BLaER1 (cell line): Measurements from ENCODE around the gene LRP6.
"Not testable (repeated sequence)": the region's sequence is repeated elsewhere in the genome, so short reads cannot be mapped to it uniquely, and the experiment has no call there.

Experiments
- H3K27ac ChIP-seq: shearing (Covaris generic); formaldehyde crosslinking; 2 replicates; pipeline ENCODE4 v1.8.1; 2022
- H3K27me3 ChIP-seq: shearing (Covaris generic); formaldehyde crosslinking; 2 replicates; pipeline ENCODE4 v1.8.1; 2022
- H3K36me3 ChIP-seq: shearing (Covaris generic); formaldehyde crosslinking; 2 replicates; pipeline ENCODE4 v1.8.1; 2022
- H3K4me1 ChIP-seq: shearing (Covaris generic); formaldehyde crosslinking; 2 replicates; pipeline ENCODE4 v1.8.1; 2022
- H3K4me2 ChIP-seq: shearing (Covaris generic); formaldehyde crosslinking; 2 replicates; pipeline ENCODE4 v1.8.1; 2022
- H3K4me3 ChIP-seq: shearing (Covaris generic); formaldehyde crosslinking; 2 replicates; pipeline ENCODE4 v1.8.1; 2022
- H3K9ac ChIP-seq: shearing (Covaris generic); formaldehyde crosslinking; 2 replicates; pipeline ENCODE4 v1.8.1; 2022
- H3K9me3 ChIP-seq: shearing (Covaris generic); formaldehyde crosslinking; 2 replicates; pipeline ENCODE4 v1.8.1; 2022
- H4K20me1 ChIP-seq: shearing (Covaris generic); formaldehyde crosslinking; 2 replicates; pipeline ENCODE4 v1.8.1; 2022
- Cebpa-rat ChIP-seq: shearing (Covaris generic); IDR thresholded peaks from 2 replicates; pipeline ENCODE4 v1.8.1; 2022

The LRP6 gene

DNA sequence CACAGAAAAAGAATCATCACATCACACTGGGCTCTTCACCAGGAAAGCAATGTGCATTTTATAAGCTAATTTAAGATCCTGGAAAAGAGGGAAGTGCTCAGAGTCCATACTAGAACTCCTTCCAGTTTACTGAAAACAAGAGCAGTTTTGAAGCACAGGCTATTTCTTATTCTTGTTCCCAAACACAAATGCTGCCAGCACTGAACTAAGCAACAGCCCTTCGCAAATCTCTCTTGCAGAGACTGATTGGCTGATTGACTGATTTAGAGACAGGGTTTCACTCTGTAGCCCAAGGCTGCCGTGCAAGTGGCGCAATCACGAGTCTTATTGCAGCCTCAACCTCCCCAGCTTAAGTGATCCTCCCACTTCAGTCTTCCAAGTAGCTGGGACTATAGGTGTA, 151.3 kb downstream of the LRP6 start:
- H3K4me2 ChIP-seq, result no peak overlapping the region
- H3K4me1 ChIP-seq, result no peaks in the 10 kb centered on the region
- peaks cover 9% of the 10 kb centered on the region for H3K9me3 ChIP-seq
- H3K9ac ChIP-seq, result no peak overlapping the region
- peaks cover 56% of the 10 kb centered on the region for H3K36me3 ChIP-seq
- H3K4me3 ChIP-seq, result no peak overlapping the region
- no peaks in the 10 kb centered on the region for H3K27me3 ChIP-seq
- H3K27ac ChIP-seq, result no peak overlapping the region
- no peaks in the 10 kb centered on the region for H4K20me1 ChIP-seq
- no peak for TF ChIP-seq Cebpa-rat

- H4K20me1 ChIP-seq, H3K4me3 ChIP-seq, H3K4me2 ChIP-seq, H3K27me3 ChIP-seq, H3K9ac ChIP-seq, H3K4me1 ChIP-seq, H3K27ac ChIP-seq: not testable (repeated sequence)
- peaks cover 65% of the 10 kb centered on the region for H3K36me3 ChIP-seq
- H3K9me3 ChIP-seq, result peaks cover 38% of the 10 kb centered on the region
Observed at GRCh38 chr12:12110923-12111555, 155.8 kb downstream of the LRP6 start.

- no peaks in the 10 kb centered on the region for H3K4me1 ChIP-seq
- no peaks in the 10 kb centered on the region for H3K27me3 ChIP-seq
- no peak overlapping the region for H3K4me3 ChIP-seq
- H3K27ac ChIP-seq, result no peak overlapping the region
- H3K36me3 ChIP-seq, result peaks cover 49% of the 10 kb centered on the region
- H4K20me1 ChIP-seq, result no peaks in the 10 kb centered on the region
- no peak overlapping the region for H3K4me2 ChIP-seq
- TF ChIP-seq Cebpa-rat, result no peak
- peaks cover 44% of the 10 kb centered on the region for H3K9me3 ChIP-seq
- H3K9ac ChIP-seq, result no peak overlapping the region
Observed at GRCh38 chr12:12108441-12109058, 158.3 kb downstream of the LRP6 start.

- no peak overlapping the region for H3K4me3 ChIP-seq
- no peaks in the 10 kb centered on the region for H3K4me1 ChIP-seq
- TF ChIP-seq Cebpa-rat, result no peak
- H3K27ac ChIP-seq, result no peak overlapping the region
- H3K9me3 ChIP-seq, result peaks cover 44% of the 10 kb centered on the region
- H3K9ac ChIP-seq, result no peak overlapping the region
- no peaks in the 10 kb centered on the region for H4K20me1 ChIP-seq
- H3K27me3 ChIP-seq, result no peaks in the 10 kb centered on the region
- peaks cover 40% of the 10 kb centered on the region for H3K36me3 ChIP-seq
- no peak overlapping the region for H3K4me2 ChIP-seq
Observed at GRCh38 chr12:12107678-12108077, 159.2 kb downstream of the LRP6 start.

GRCh38 chr12:12099102-12099501, 167.7 kb downstream of the LRP6 start:
- no peak for TF ChIP-seq Cebpa-rat
- no peak overlapping the region for H3K9ac ChIP-seq
- no peak overlapping the region for H3K27ac ChIP-seq
- peaks cover 6% of the 10 kb centered on the region; the same call in 1 of the 2 replicates for H3K9me3 ChIP-seq
- H3K4me3 ChIP-seq, result no peak overlapping the region
- peak overlapping the region; percentile 48 for H3K4me2 ChIP-seq
- peaks cover 11% of the 10 kb centered on the region for H3K4me1 ChIP-seq
- no peaks in the 10 kb centered on the region for H4K20me1 ChIP-seq
- no peaks in the 10 kb centered on the region for H3K27me3 ChIP-seq
- 0 out of 2 replicates have a peak, but pooled peaks cover 8% of the 10 kb centered on the region for H3K36me3 ChIP-seq

DNA sequence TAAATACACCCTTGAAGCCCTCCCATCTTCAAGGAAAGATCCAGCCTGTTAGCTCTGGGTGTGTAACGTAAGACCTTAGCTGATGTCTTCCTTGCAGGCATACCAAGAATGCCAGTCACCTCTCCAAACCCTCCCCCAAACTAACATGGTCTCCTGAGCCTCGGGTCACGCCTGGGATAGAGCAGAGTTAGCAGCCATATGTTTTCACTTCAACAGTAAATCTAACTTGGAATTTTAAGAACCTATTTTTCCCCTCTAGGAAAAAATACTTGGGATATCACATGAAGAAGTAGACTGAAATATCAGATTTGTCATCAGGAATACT, 168.2 kb downstream of the LRP6 start:
- no peak overlapping the region for H3K9ac ChIP-seq
- H3K9me3 ChIP-seq, result 0 out of 2 replicates have a peak, but pooled peaks cover 1% of the 10 kb centered on the region
- peak overlapping the region; percentile 48; the same call in 1 of the 2 replicates for H3K4me2 ChIP-seq
- TF ChIP-seq Cebpa-rat, result no peak
- no peak overlapping the region for H3K27ac ChIP-seq
- 0 out of 2 replicates have a peak, but pooled peaks cover 5% of the 10 kb centered on the region for H3K36me3 ChIP-seq
- H3K4me3 ChIP-seq, result no peak overlapping the region
- peaks cover 11% of the 10 kb centered on the region for H3K4me1 ChIP-seq
- H3K27me3 ChIP-seq, result no peaks in the 10 kb centered on the region
- no peaks in the 10 kb centered on the region for H4K20me1 ChIP-seq

DNA sequence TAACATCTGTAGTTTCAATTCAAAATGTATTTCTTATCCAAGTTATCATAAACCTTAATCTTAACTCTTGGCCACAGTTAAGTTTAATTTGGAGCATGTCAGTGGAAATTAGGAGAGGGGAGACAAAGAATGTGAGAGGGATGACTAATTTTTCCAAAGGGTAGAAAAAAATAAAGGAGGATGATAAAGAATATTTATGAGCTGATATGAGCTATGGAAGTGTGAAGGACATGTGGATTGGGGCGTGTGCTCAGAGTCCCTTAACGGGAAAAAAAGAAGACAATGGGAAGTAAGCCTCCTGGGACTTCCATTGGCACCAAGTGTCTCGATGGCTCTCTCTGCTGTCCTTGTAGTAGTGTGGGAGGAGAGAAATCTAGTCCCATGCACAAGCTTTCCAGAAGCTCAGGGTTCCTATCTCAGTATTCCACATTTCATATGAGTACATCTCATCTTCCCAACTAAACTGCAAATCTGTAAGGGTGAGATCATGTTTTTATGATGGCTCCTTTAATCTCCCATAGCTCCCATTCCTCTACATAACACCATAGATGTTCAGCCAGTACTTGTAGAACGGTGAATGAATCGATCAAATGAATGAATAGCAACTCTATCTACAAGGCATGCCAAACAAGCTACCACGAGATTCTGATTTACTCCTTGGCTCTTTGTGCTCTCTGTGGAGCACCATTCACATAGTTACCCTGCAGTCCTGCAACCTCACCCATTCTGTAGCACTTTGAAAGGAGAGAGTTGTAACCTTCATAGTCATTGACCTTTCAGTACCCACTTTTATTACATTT, 168.8 kb downstream of the LRP6 start:
- 0 out of 2 replicates have a peak, but pooled peaks cover 4% of the 10 kb centered on the region for H3K36me3 ChIP-seq
- no peaks in the 10 kb centered on the region for H3K9me3 ChIP-seq
- H3K4me2 ChIP-seq, result no peak overlapping the region
- no peaks in the 10 kb centered on the region for H3K27me3 ChIP-seq
- no peak overlapping the region for H3K4me3 ChIP-seq
- H4K20me1 ChIP-seq, result no peaks in the 10 kb centered on the region
- TF ChIP-seq Cebpa-rat, result no peak
- H3K9ac ChIP-seq, result no peak overlapping the region
- H3K27ac ChIP-seq, result no peak overlapping the region
- peaks cover 11% of the 10 kb centered on the region for H3K4me1 ChIP-seq

DNA sequence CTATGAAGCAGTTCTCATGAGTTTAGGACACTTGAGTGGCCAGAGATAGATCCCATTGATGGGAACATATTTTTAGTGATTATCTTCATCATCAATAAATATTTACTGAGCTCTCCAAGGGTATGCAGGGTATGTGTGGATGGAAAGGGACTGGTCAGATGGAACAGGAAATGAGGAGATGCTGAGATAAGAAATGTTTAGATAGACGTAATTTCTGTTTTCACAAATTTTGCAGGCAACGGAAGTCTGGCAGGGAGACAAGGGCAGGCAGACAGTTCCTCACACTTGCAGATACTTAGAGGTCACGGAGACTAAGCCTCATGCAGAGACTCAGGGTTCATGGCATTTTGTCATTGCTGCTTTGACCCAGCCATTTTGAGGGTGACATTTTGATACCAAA, 171.8 kb downstream of the LRP6 start:
- no peaks in the 10 kb centered on the region for H4K20me1 ChIP-seq
- TF ChIP-seq Cebpa-rat, result no peak
- H3K9me3 ChIP-seq, result no peaks in the 10 kb centered on the region
- H3K4me3 ChIP-seq, result no peak overlapping the region
- no peak overlapping the region for H3K9ac ChIP-seq
- H3K27ac ChIP-seq, result no peak overlapping the region
- peaks cover 11% of the 10 kb centered on the region for H3K4me1 ChIP-seq
- no peaks in the 10 kb centered on the region for H3K36me3 ChIP-seq
- H3K27me3 ChIP-seq, result no peaks in the 10 kb centered on the region
- H3K4me2 ChIP-seq, result no peak overlapping the region

- no peak for TF ChIP-seq Cebpa-rat
- H3K36me3 ChIP-seq, result no peaks in the 10 kb centered on the region
- no peak overlapping the region for H3K27ac ChIP-seq
- H3K9ac ChIP-seq, result no peak overlapping the region
- no peak overlapping the region for H3K4me2 ChIP-seq
- H3K4me3 ChIP-seq, result no peak overlapping the region
- no peaks in the 10 kb centered on the region for H3K9me3 ChIP-seq
- H3K4me1 ChIP-seq, result peaks cover 8% of the 10 kb centered on the region
- no peaks in the 10 kb centered on the region for H4K20me1 ChIP-seq
- no peaks in the 10 kb centered on the region for H3K27me3 ChIP-seq
Observed at GRCh38 chr12:12094481-12094880, 172.4 kb downstream of the LRP6 start.
